B cell (primary cell): Measurements from ENCODE around the gene RAD51B. TPM values are rescaled to one million over a fixed set of nuclear protein-coding genes. Genes with fewer than 3 reads are reported as not detected.
"Not testable (repeated sequence)": the region's sequence is repeated elsewhere in the genome, so short reads cannot be mapped to it uniquely, and the experiment has no call there.

Experiments
- ATAC-seq: fragments of 200-7000 bp; cut with Tn5 transposase; one replicate; pipeline ENCODE4 v1.10.0; 2021; ENCODE audit warnings: low read depth, mild to moderate bottlenecking, moderate number of reproducible peaks, moderate library complexity
- CTCF ChIA-PET: fragments of 350-600 bp; sonication (Branson Sonifier 250); formaldehyde crosslinking; loops from one replicate; lab custom pipeline; 2021; ENCODE audit warnings: antibody characterized with exemption, inconsistent platforms; lab: Charles Lee
- POLR2A ChIA-PET: fragments of 350-600 bp; sonication (Branson Sonifier 250); formaldehyde crosslinking; loops from one replicate; lab custom pipeline; 2021; ENCODE audit warnings: antibody characterized with exemption; lab: Charles Lee
- DNase-seq: peaks from one replicate; pipeline ENCODE4 v3.0.0; 2013
- H2AFZ ChIP-seq: 2 replicates; pipeline ENCODE4 v1.6.1; 2012; ENCODE audit warnings: mild to moderate bottlenecking, low read depth, low read length; ENCODE audit not compliant: insufficient read depth, poor library complexity, severe bottlenecking
- H3K27ac ChIP-seq, 2 donors: 1 replicate in 1 of 2; 2 replicates in 1 of 2; pipeline ENCODE4 v1.5.1; 2012 to 2013; ENCODE audit warnings: low read length in 2 of 2, mild to moderate bottlenecking in 2 of 2, moderate library complexity in 1 of 2
- H3K27me3 ChIP-seq, 4 experiments: fragments of 200-600 bp in 1 of 4; sonication (generic) in 1 of 4; replicated peaks in 1 of 4; 1 replicate in 2 of 4; 2 replicates in 2 of 4; pipeline versions ENCODE4 v1.6.1 to v1.7.0; 2013 to 2016; ENCODE audit warnings: low read length in 3 of 4, mild to moderate bottlenecking in 2 of 4, mixed read lengths in 1 of 4, moderate library complexity in 1 of 4; ENCODE audit not compliant: insufficient read depth in 4 of 4, control insufficient read depth in 3 of 4; ENCODE audit errors: control extremely low read depth in 1 of 4
- H3K36me3 ChIP-seq, 2 experiments: replicated peaks in 1 of 2; 1 replicate in 1 of 2; 2 replicates in 1 of 2; pipeline versions ENCODE4 v1.6.1 to v1.7.1; 2013; ENCODE audit warnings: low read length in 1 of 2; ENCODE audit not compliant: insufficient read depth in 2 of 2, control insufficient read depth in 1 of 2; ENCODE audit errors: control extremely low read depth in 1 of 2, extremely low read depth in 1 of 2
- H3K4me1 ChIP-seq, 2 donors: fragments of 200-600 bp in 1 of 2; sonication (generic) in 1 of 2; 1 replicate in 1 of 2; 2 replicates in 1 of 2; pipeline versions ENCODE4 v1.5.1 to v1.6.1; 2013 to 2017; ENCODE audit warnings: low read length in 2 of 2; ENCODE audit not compliant: control insufficient read depth in 2 of 2, insufficient read depth in 2 of 2
- H3K4me2 ChIP-seq: replicated peaks from 2 replicates; pipeline ENCODE3; 2012; ENCODE audit warnings: mild to moderate bottlenecking, low read depth, low read length; ENCODE audit not compliant: poor library complexity, severe bottlenecking
- H3K4me3 ChIP-seq, 5 experiments: fragments of 200-600 bp in 1 of 5; sonication (generic) in 1 of 5; 1 replicate in 3 of 5; 2 replicates in 2 of 5; pipeline versions ENCODE4 v1.5.1 to v1.7.0; 2011 to 2016; ENCODE audit warnings: low read length in 4 of 5, mild to moderate bottlenecking in 4 of 5, low read depth in 2 of 5, control low read depth in 1 of 5, moderate library complexity in 1 of 5; ENCODE audit not compliant: insufficient read depth in 1 of 5; ENCODE audit errors: control extremely low read depth in 1 of 5, extremely low read depth in 1 of 5
- H3K79me2 ChIP-seq: fragments of 200-600 bp; sonication (generic); one replicate; pipeline ENCODE4 v1.6.0; 2016; ENCODE audit warnings: low read length; ENCODE audit not compliant: control insufficient read depth, insufficient read depth
- H3K9ac ChIP-seq: fragments of 200-600 bp; sonication (generic); 2 replicates; pipeline ENCODE4 v1.6.1; 2017; ENCODE audit warnings: mild to moderate bottlenecking, low read length, moderate library complexity
- H3K9me3 ChIP-seq, 3 donors: one replicate each; pipeline versions ENCODE4 v1.6.1 to v1.7.1; 2013; ENCODE audit warnings: low read length in 2 of 3; ENCODE audit not compliant: control insufficient read depth in 2 of 3, insufficient read depth in 1 of 3; ENCODE audit errors: control extremely low read depth in 1 of 3
- H4K20me1 ChIP-seq: 2 replicates; pipeline ENCODE4 v1.6.0; 2012; ENCODE audit warnings: mild to moderate bottlenecking, low read length; ENCODE audit not compliant: insufficient read depth, control insufficient read depth, poor library complexity, severe bottlenecking
- H3K27ac Mint-ChIP-seq: one replicate; pipeline ENCODE4 v1.8.0; 2021; ENCODE audit warnings: mixed read lengths
- H3K27me3 Mint-ChIP-seq: one replicate; pipeline ENCODE4 v1.8.0; 2021; ENCODE audit warnings: mixed read lengths
- H3K4me1 Mint-ChIP-seq: one replicate; pipeline ENCODE4 v1.8.0; 2021; ENCODE audit warnings: mixed read lengths
- H3K4me3 Mint-ChIP-seq: one replicate; pipeline ENCODE4 v1.8.0; 2021; ENCODE audit warnings: mixed read lengths
- H3K9me3 Mint-ChIP-seq: one replicate; pipeline ENCODE4 v1.8.0; 2022; ENCODE audit warnings: mixed read lengths; ENCODE audit not compliant: insufficient read depth
- EZH2 ChIP-seq: IDR thresholded peaks from 2 replicates; pipeline ENCODE4 v1.6.1; 2012; ENCODE audit warnings: borderline replicate concordance, low read depth, mild to moderate bottlenecking, moderate library complexity, low read length; ENCODE audit not compliant: insufficient read depth, poor library complexity, severe bottlenecking
- WGBS: methylation state at CpG from one replicate; pipeline ENCODE4 v1.1.5; 2013; ENCODE audit warnings: missing lambda C conversion rate; ENCODE audit not compliant: insufficient coverage; 5-methylcytosine and 5-hydroxymethylcytosine counted together
- intact Hi-C: fragments of 100-400 bp; cut with micrococcal nuclease; formaldehyde crosslinking; loops from one replicate; pipeline ENCODE4 v1.10.0; 2022
- polyA plus RNA-seq: library from polyadenylated mRNA; depleted of rRNA; stranded (reverse); fragments of >200 nt; gene quantifications from 2 replicates; pipeline ENCODE4 v1.2.3, GENCODE V29; 2012
- total RNA-seq, 2 donors: library from RNA; stranded (reverse); fragments of 120-200 nt in 1 of 2; gene quantifications; 1 replicate in 1 of 2; 2 replicates in 1 of 2; pipeline versions ENCODE4 v1.2.3 to v1.2.4, GENCODE V29; 2013 to 2022
- TF ChIP-seq, protein P1 (sequence below): fragments of 200-600 bp; IDR thresholded peaks from one replicate; pipeline ENCODE4 v1.8.0; 2022; ENCODE audit warnings: antibody characterized with exemption, mild to moderate bottlenecking

RAD51B gene
- total and polyA plus RNA-seq, 2 donors (not counting 1 experiment from before 2014, with no cell fraction given) = 6.5 to 60.6 TPM

DNA sequence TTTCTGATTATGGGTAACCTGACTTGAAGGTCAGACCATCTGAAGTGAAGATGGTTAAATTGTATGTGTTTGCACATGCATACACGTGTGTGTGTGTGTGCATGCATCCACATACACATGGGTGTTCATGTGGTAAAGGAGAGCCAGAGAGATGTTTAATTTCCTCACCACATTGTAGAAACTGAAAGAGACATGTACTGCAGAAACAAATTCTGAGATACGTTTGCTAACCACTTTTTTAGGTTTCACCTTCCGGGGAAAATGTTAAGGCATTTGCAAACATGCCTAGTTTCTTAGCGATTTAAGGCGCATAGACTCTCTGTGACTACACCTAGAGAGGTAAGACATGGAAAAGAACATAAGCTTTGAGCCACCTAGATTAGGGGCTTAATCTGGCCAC lies 362.9 kb downstream of the RAD51B start:
- H3K4me3 Mint-ChIP-seq = peak overlapping the region; percentile 5
- WGBS = 64% methylated on average over 4 of the region's 5 CpGs

DNA sequence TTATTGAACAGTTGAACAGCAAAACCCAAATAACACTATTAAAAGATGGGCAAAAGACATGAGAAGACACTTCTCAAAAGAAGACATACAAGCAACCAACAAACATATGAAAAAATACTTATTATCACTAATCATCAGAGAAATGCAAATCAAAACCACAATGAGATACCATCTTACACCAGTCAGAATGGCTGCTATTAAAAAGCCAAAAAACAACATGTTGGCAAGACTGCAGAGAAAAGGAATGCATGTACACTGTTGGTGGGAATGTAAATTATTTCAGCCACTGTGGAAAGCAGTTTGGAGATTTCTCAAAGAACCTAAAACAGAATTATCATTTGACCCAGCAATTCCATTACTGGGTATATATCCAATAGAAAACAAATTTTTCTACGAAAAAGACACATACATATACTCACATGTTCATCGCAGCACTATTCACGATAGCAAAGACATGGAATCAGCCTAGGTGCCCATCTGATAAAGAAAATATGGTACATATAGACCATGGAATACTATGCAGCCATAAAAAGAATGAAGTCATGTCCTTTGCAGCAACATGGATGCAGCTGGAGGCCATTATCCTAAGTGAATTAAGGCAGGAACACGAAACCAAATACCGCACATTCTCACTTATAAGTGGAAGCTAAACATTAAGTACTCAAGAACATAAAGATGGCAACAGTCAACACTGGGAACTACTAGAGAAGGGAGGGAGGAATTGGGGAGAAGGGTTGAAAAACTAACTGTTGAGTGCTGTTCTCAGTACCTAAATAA lies 367.1 kb downstream of the RAD51B start:
- ATAC-seq, H3K4me2 ChIP-seq, H3K79me2 ChIP-seq, H3K36me3 ChIP-seq, H3K4me3 ChIP-seq, DNase-seq, POLR2A ChIA-PET, intact Hi-C loops, CTCF ChIA-PET, H2AFZ ChIP-seq, H3K27ac ChIP-seq, H3K4me3 Mint-ChIP-seq, H3K27ac Mint-ChIP-seq, H4K20me1 ChIP-seq, H3K4me1 ChIP-seq, H3K27me3 Mint-ChIP-seq, H3K27me3 ChIP-seq, H3K9me3 Mint-ChIP-seq, H3K9ac ChIP-seq, H3K9me3 ChIP-seq: not testable (repeated sequence)
- peaks cover 12% of the 10 kb centered on the region for H3K4me1 Mint-ChIP-seq
- no CpG with 5 or more reads among the region's 5 CpGs for whole genome bisulfite sequencing

More for the DNA sequence above, 362.9 kb downstream of the RAD51B start:
- H4K20me1 ChIP-seq = no peaks in the 10 kb centered on the region
- no peak overlapping the region for H3K4me2 ChIP-seq
- H3K9me3 Mint-ChIP-seq = no peaks in the 10 kb centered on the region
- ChIA-PET POLR2A (no interaction called here), CTCF (interaction anchor here (0.6 kb wide), 1 partner anchor 238 kb away, joined by 3 read pairs; no protein-coding TSS in a partner anchor)
- no peak overlapping the region for H2AFZ ChIP-seq
- H3K79me2 ChIP-seq = no peaks in the 10 kb centered on the region
- no peak overlapping the region for H3K9ac ChIP-seq
- intact Hi-C loops = no loop called here
- no peak for TF ChIP-seq EZH2
- TF ChIP-seq, protein P1, sequence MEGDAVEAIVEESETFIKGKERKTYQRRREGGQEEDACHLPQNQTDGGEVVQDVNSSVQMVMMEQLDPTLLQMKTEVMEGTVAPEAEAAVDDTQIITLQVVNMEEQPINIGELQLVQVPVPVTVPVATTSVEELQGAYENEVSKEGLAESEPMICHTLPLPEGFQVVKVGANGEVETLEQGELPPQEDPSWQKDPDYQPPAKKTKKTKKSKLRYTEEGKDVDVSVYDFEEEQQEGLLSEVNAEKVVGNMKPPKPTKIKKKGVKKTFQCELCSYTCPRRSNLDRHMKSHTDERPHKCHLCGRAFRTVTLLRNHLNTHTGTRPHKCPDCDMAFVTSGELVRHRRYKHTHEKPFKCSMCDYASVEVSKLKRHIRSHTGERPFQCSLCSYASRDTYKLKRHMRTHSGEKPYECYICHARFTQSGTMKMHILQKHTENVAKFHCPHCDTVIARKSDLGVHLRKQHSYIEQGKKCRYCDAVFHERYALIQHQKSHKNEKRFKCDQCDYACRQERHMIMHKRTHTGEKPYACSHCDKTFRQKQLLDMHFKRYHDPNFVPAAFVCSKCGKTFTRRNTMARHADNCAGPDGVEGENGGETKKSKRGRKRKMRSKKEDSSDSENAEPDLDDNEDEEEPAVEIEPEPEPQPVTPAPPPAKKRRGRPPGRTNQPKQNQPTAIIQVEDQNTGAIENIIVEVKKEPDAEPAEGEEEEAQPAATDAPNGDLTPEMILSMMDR = no peak
- H3K4me3 ChIP-seq = no peak overlapping the region
- no peaks in the 10 kb centered on the region for H3K27me3 Mint-ChIP-seq
- no peak for ATAC-seq
- no peak overlapping the region for H3K27ac ChIP-seq
- no peaks in the 10 kb centered on the region for H3K9me3 ChIP-seq
- H3K27me3 ChIP-seq = no peaks in the 10 kb centered on the region
- peaks cover 24% of the 10 kb centered on the region for H3K4me1 Mint-ChIP-seq
- H3K27ac Mint-ChIP-seq = no peak overlapping the region
- no peaks in the 10 kb centered on the region for H3K36me3 ChIP-seq
- peak; percentile 7 for DNase-seq
- peaks cover 4 to 7% of the 10 kb centered on the region in 2 donors for H3K4me1 ChIP-seq
